HepG2 (cell line): ENCODE data around the gene MADCAM1. TPM values are rescaled to one million over a fixed set of nuclear protein-coding genes. Genes with fewer than 3 reads are reported as not detected.

Experiments used
- ATF7-NPFF ChIP-seq: sonication (generic); formaldehyde crosslinking; IDR thresholded peaks from 2 replicates; pipeline ENCODE4 v1.8.1; 2023; ENCODE audit warnings: mild to moderate bottlenecking, low read depth, missing genetic modification reagents, moderate library complexity
- DMAP1 ChIP-seq: IDR thresholded peaks from 2 replicates; pipeline ENCODE4 v1.6.1; 2016
- ELF1 ChIP-seq: sonication (generic); formaldehyde crosslinking; IDR thresholded peaks from 2 replicates; pipeline ENCODE4 v1.4.0; 2020; ENCODE audit warnings: missing genetic modification reagents
- FOXA3 ChIP-seq: IDR thresholded peaks from 2 replicates; pipeline ENCODE4 v1.6.1; 2016; ENCODE audit warnings: missing genetic modification reagents, missing compliant biosample characterization
- KDM3A ChIP-seq: IDR thresholded peaks from 2 replicates; pipeline ENCODE4 v1.6.1; 2018; ENCODE audit warnings: low read depth, missing compliant biosample characterization
- KMT2B ChIP-seq: IDR thresholded peaks from 2 replicates; pipeline ENCODE4 v1.6.1; 2016; ENCODE audit warnings: missing genetic modification reagents, missing compliant biosample characterization
- MXD4 ChIP-seq: IDR thresholded peaks from 2 replicates; pipeline ENCODE4 v1.6.1; 2016; ENCODE audit warnings: mild to moderate bottlenecking, missing biosample characterization, missing genetic modification reagents
- PBX2 ChIP-seq: IDR thresholded peaks from 2 replicates; pipeline ENCODE4 v1.6.1; 2016; ENCODE audit warnings: control low read depth
- RBM39 ChIP-seq: fragments of 200-400 bp; formaldehyde crosslinking; IDR thresholded peaks from one replicate; pipeline ENCODE4 v1.6.1; 2018; ENCODE audit warnings: antibody characterized with exemption, mild to moderate bottlenecking, low read depth, low read length; ENCODE audit not compliant: poor library complexity, severe bottlenecking
- RFXANK ChIP-seq: IDR thresholded peaks from 2 replicates; pipeline ENCODE4 v1.6.1; 2016
- SOX6 ChIP-seq, 2 experiments: fragments of 450-650 bp in 1 of 2; sonication (generic) in 1 of 2; formaldehyde crosslinking in 1 of 2; IDR thresholded peaks; 2 replicates each; pipeline versions ENCODE4 v1.4.0 to v1.6.1; 2017 to 2020; ENCODE audit warnings: antibody characterized with exemption in 1 of 2, mild to moderate bottlenecking in 1 of 2, missing genetic modification reagents in 1 of 2
- TMF1 ChIP-seq: sonication (generic); formaldehyde crosslinking; IDR thresholded peaks from 2 replicates; pipeline ENCODE4 v1.8.1; 2022; ENCODE audit warnings: low read depth, missing genetic modification reagents
- ZFY ChIP-seq: sonication (generic); formaldehyde crosslinking; IDR thresholded peaks from 2 replicates; pipeline ENCODE4 v1.4.0; 2020; ENCODE audit warnings: missing genetic modification reagents
- ZKSCAN5 ChIP-seq: sonication (generic); formaldehyde crosslinking; IDR thresholded peaks from 2 replicates; pipeline ENCODE4 v1.5.1; 2020; ENCODE audit warnings: mild to moderate bottlenecking, missing genetic modification reagents
- ZMYM2 ChIP-seq: sonication (generic); formaldehyde crosslinking; IDR thresholded peaks from 2 replicates; pipeline ENCODE4 v1.8.0; 2022; ENCODE audit warnings: mild to moderate bottlenecking, missing genetic modification reagents
- ZNF143 ChIP-seq: sonication (generic); formaldehyde crosslinking; IDR thresholded peaks from 2 replicates; pipeline ENCODE4 v1.4.0; 2020; ENCODE audit warnings: missing genetic modification reagents
- ZNF33B ChIP-seq: sonication (generic); formaldehyde crosslinking; IDR thresholded peaks from 2 replicates; pipeline ENCODE4 v1.5.1; 2020; ENCODE audit warnings: mild to moderate bottlenecking, missing genetic modification reagents
- ZNF564 ChIP-seq: sonication (generic); formaldehyde crosslinking; IDR thresholded peaks from 2 replicates; pipeline ENCODE4 v1.8.1; 2023; ENCODE audit warnings: mild to moderate bottlenecking, missing genetic modification reagents
- ZNF607 ChIP-seq: sonication (generic); formaldehyde crosslinking; IDR thresholded peaks from 2 replicates; pipeline ENCODE4 v1.5.1; 2020; ENCODE audit warnings: missing genetic modification reagents, mild to moderate bottlenecking, borderline replicate concordance
- ZNF7 ChIP-seq: IDR thresholded peaks from 2 replicates; pipeline ENCODE4 v1.6.1; 2016; ENCODE audit warnings: missing biosample characterization, missing genetic modification reagents
- ZNF776 ChIP-seq: sonication (generic); formaldehyde crosslinking; IDR thresholded peaks from 2 replicates; pipeline ENCODE4 v1.4.0; 2020; ENCODE audit warnings: mild to moderate bottlenecking, missing genetic modification reagents
- ZNF816 ChIP-seq: sonication (generic); formaldehyde crosslinking; IDR thresholded peaks from 2 replicates; pipeline ENCODE4 v1.8.0; 2022; ENCODE audit warnings: missing genetic modification reagents, mild to moderate bottlenecking, borderline replicate concordance
- ZSCAN31 ChIP-seq: sonication (generic); formaldehyde crosslinking; IDR thresholded peaks from 2 replicates; pipeline ENCODE4 v1.5.0; 2020; ENCODE audit warnings: low read depth, mild to moderate bottlenecking, missing genetic modification reagents
- polyA plus RNA-seq, 8 experiments: library from polyadenylated mRNA; depleted of rRNA in 3 of 8; stranded (reverse) in 7 of 8; unstranded in 1 of 8; fragments of >200 nt; fragmentation: Illumina TruSeq in 4 of 8; extraction: Trizol in 4 of 8; gene quantifications; 2 replicates each; pipeline versions ENCODE4 v1.2.1 to v1.2.3, GENCODE V29; 2011 to 2016; ENCODE audit warnings: low read depth in 4 of 8, missing spikeins in 1 of 8, mixed read lengths in 1 of 8; ENCODE audit not compliant: insufficient read depth in 1 of 8
- total RNA-seq, 5 experiments: library from RNA; depleted of rRNA; stranded (reverse); fragments of >200 nt; fragmentation: Illumina TruSeq; extraction: Trizol; gene quantifications; 2 replicates each; pipeline ENCODE4 v1.2.3, GENCODE V29; 2016; ENCODE audit warnings: low read depth in 1 of 5
- TF ChIP-seq, protein P1 (sequence below): IDR thresholded peaks from 2 replicates; pipeline ENCODE4 v1.6.1; 2018; ENCODE audit warnings: missing genetic modification reagents
- TF ChIP-seq, protein P2 (sequence below): sonication (generic); formaldehyde crosslinking; conservative IDR thresholded peaks from 2 replicates; pipeline ENCODE4 v1.8.1; 2023; ENCODE audit warnings: missing genetic modification reagents

The MADCAM1 gene
- total and polyA plus RNA-seq, 2 of the 13 experiments (the other 11 are each of a cell fraction or from before 2014, with no cell fraction given), result 0.29 to 0.33 TPM

DNA sequence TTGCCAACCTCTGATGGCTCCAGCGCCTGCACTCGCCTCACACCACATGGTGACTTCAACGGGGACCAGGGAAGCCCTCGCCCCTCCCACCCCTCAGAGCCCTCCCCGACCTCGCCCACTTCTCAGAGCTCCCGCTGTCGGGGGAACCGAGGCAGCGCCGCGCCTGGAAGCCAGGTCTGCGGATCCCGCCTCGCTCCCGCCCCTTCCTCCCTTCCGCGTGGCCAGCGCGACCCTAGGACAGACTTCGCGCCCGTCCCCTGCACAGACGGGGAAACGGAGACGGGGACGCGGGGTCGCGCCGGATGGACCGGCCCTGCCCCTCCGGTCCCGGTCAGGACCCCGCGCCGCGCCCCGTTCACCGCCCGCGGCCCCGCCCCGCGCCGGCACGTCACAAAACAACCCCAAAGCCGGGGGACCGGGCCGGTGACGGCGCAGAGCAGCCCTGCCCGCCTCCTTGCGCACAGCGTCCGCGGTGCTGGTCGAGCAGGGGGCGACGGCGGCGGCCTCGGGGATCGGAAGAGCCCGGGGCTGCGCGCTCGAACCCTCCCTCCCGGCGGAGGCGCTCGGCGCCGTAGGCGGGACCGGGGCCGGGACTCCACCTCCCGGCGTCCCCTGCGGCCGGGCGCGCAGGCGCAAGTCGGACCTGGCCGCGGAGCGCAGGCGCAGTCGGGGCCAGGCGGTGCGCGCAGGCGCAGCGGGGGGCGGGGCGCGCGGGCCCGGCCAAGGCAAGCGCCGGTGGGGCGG is 34.9 kb downstream of the MADCAM1 start (continued):
- TF ChIP-seq ELF1 (peak; percentile 37; the same call in 1 of the 2 replicates), ZKSCAN5 (CRISPR knock-in tag) (no peak), ZNF564 (peak; percentile 78), ZNF776 (CRISPR knock-in tag) (peak; percentile 83; the same call in 1 of the 2 replicates), SOX6 (IDR thresholded peaks at IDR 0.05) (no peak), SOX6 (CRISPR knock-in tag; IDR thresholded peaks at IDR 0.05) (no peak; the same call in 1 of the 2 replicates), ZNF7 (no peak), ZNF607 (peak; percentile 68; the same call in 1 of the 2 replicates), ZNF33B (no peak), FOXA3 (CRISPR knock-in tag) (0 out of 2 replicates have a peak, but pooled peaks have one; percentile 6), ZMYM2 (CRISPR knock-in tag) (no peak), ZSCAN31 (CRISPR knock-in tag) (peak; percentile 64), TMF1 (peak; percentile 90), DMAP1 (CRISPR knock-in tag) (peak; percentile 81; the same call in 1 of the 2 replicates), ZNF816 (peak; percentile 44; the same call in 1 of the 2 replicates), ZNF143 (peak; percentile 83), KMT2B (CRISPR knock-in tag) (peak; percentile 54; the same call in 1 of the 2 replicates), ZFY (CRISPR knock-in tag) (peak; percentile 29; the same call in 1 of the 2 replicates), MXD4 (peak; percentile 69), PBX2 (no peak), RFXANK (CRISPR knock-in tag) (no peak), KDM3A (CRISPR knock-in tag) (no peak), RBM39 (peak; percentile 14), ATF7-NPFF (CRISPR knock-in tag) (peak; percentile 81; the same call in 1 of the 2 replicates)
- TF ChIP-seq, protein P1, sequence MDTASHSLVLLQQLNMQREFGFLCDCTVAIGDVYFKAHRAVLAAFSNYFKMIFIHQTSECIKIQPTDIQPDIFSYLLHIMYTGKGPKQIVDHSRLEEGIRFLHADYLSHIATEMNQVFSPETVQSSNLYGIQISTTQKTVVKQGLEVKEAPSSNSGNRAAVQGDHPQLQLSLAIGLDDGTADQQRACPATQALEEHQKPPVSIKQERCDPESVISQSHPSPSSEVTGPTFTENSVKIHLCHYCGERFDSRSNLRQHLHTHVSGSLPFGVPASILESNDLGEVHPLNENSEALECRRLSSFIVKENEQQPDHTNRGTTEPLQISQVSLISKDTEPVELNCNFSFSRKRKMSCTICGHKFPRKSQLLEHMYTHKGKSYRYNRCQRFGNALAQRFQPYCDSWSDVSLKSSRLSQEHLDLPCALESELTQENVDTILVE (CRISPR knock-in tag), result peak; percentile 84; the same call in 1 of the 2 replicates
- TF ChIP-seq, protein P2, sequence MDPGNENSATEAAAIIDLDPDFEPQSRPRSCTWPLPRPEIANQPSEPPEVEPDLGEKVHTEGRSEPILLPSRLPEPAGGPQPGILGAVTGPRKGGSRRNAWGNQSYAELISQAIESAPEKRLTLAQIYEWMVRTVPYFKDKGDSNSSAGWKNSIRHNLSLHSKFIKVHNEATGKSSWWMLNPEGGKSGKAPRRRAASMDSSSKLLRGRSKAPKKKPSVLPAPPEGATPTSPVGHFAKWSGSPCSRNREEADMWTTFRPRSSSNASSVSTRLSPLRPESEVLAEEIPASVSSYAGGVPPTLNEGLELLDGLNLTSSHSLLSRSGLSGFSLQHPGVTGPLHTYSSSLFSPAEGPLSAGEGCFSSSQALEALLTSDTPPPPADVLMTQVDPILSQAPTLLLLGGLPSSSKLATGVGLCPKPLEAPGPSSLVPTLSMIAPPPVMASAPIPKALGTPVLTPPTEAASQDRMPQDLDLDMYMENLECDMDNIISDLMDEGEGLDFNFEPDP (CRISPR knock-in tag), result no peak
